HL-60 (cell line): ENCODE measurements around the gene BRIP1.

Experiments used
- DNase-seq, 2 experiments: peaks; one replicate each; pipeline ENCODE4 v3.0.0-alpha.2; 2010 to 2020; ENCODE audit warnings: low read depth in 1 of 2, low spot score in 1 of 2
- H3K27ac ChIP-seq: fragments of 250-450 bp; sonication (Bioruptor Pico); replicated peaks from 2 replicates; pipeline ENCODE4 v1.5.1; 2020; ENCODE audit warnings: mild to moderate bottlenecking, moderate library complexity
- H3K27me3 ChIP-seq: fragments of 250-450 bp; sonication (Bioruptor Pico); 2 replicates; pipeline ENCODE4 v1.5.1; 2021; ENCODE audit warnings: mild to moderate bottlenecking, moderate library complexity; ENCODE audit not compliant: insufficient read depth, poor library complexity, severe bottlenecking
- H3K4me3 ChIP-seq: replicated peaks from 2 replicates; pipeline ENCODE4 v1.5.1; 2011; ENCODE audit warnings: mild to moderate bottlenecking, control low read depth, low read length; ENCODE audit not compliant: insufficient read depth
- CTCF ChIP-seq: IDR thresholded peaks from one replicate; pipeline ENCODE4 v1.5.1; 2011; ENCODE audit warnings: low read length, control low read depth, inconsistent platforms; ENCODE audit not compliant: insufficient read depth
- GABPA ChIP-seq: IDR thresholded peaks from 2 replicates; pipeline ENCODE4 v1.6.1; 2012; ENCODE audit warnings: low read depth
- POLR2AphosphoS5 ChIP-seq: IDR thresholded peaks from 2 replicates; pipeline ENCODE4 v1.6.1; 2012; ENCODE audit warnings: low read depth
- REST ChIP-seq: IDR thresholded peaks from 2 replicates; pipeline ENCODE4 v1.6.1; 2012; ENCODE audit warnings: low read depth; ENCODE audit not compliant: insufficient replicate concordance
- SPI1 ChIP-seq: IDR thresholded peaks from 2 replicates; pipeline ENCODE4 v1.6.1; 2012; ENCODE audit warnings: low read depth, mild to moderate bottlenecking, borderline replicate concordance

The BRIP1 gene

GRCh38 chr17:61750656-61751055 is 112.7 kb downstream of the BRIP1 start:
- H3K4me3 ChIP-seq = no peak overlapping the region
- H3K27ac ChIP-seq = peak overlapping the region; percentile 30
- peak in 1 of 2 experiments; percentile 76 for DNase-seq
- TF ChIP-seq REST (peak; percentile 31), SPI1 (peak; percentile 89), CTCF (no peak)
- no peaks in the 10 kb centered on the region for H3K27me3 ChIP-seq

- no peak overlapping the region for H3K4me3 ChIP-seq
- DNase-seq = no peak
- no peak overlapping the region for H3K27ac ChIP-seq
- no peak for TF ChIP-seq REST
- no peak for TF ChIP-seq GABPA
- TF ChIP-seq POLR2AphosphoS5 = no peak
- no peak for TF ChIP-seq SPI1
- no peak for TF ChIP-seq CTCF
- no peaks in the 10 kb centered on the region for H3K27me3 ChIP-seq
Measured at GRCh38 chr17:61749823-61750404, 113.4 kb downstream of the BRIP1 start.

- DNase-seq = no peak
- Histone ChIP-seq H3K27ac (no peak overlapping the region), H3K27me3 (no peaks in the 10 kb centered on the region), H3K4me3 (no peak overlapping the region)
- no peak for TF ChIP-seq POLR2AphosphoS5
Measured at GRCh38 chr17:61746248-61746985, 116.9 kb downstream of the BRIP1 start.

- no peak for DNase-seq
- Histone ChIP-seq H3K4me3 (no peak overlapping the region), H3K27me3 (no peaks in the 10 kb centered on the region), H3K27ac (no peak overlapping the region)
- TF ChIP-seq CTCF = no peak
- no peak for TF ChIP-seq REST
- no peak for TF ChIP-seq GABPA
- no peak for TF ChIP-seq POLR2AphosphoS5
Measured at GRCh38 chr17:61744804-61745203, 118.5 kb downstream of the BRIP1 start.
